GM12801 (cell line): Measurements from ENCODE around the gene ADAM22.

ENCODE experiments used
- TF ChIP-seq, protein P1 (sequence below): IDR thresholded peaks from one replicate; pipeline ENCODE4 v1.5.1; 2011; ENCODE audit warnings: control low read depth; ENCODE audit not compliant: insufficient read length; ENCODE audit errors: extremely low read depth

ADAM22 gene

GRCh38 chr7:88147341-88147740 is 213.3 kb downstream of the ADAM22 start:
- TF ChIP-seq, protein P1, sequence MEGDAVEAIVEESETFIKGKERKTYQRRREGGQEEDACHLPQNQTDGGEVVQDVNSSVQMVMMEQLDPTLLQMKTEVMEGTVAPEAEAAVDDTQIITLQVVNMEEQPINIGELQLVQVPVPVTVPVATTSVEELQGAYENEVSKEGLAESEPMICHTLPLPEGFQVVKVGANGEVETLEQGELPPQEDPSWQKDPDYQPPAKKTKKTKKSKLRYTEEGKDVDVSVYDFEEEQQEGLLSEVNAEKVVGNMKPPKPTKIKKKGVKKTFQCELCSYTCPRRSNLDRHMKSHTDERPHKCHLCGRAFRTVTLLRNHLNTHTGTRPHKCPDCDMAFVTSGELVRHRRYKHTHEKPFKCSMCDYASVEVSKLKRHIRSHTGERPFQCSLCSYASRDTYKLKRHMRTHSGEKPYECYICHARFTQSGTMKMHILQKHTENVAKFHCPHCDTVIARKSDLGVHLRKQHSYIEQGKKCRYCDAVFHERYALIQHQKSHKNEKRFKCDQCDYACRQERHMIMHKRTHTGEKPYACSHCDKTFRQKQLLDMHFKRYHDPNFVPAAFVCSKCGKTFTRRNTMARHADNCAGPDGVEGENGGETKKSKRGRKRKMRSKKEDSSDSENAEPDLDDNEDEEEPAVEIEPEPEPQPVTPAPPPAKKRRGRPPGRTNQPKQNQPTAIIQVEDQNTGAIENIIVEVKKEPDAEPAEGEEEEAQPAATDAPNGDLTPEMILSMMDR, result no peak

DNA sequence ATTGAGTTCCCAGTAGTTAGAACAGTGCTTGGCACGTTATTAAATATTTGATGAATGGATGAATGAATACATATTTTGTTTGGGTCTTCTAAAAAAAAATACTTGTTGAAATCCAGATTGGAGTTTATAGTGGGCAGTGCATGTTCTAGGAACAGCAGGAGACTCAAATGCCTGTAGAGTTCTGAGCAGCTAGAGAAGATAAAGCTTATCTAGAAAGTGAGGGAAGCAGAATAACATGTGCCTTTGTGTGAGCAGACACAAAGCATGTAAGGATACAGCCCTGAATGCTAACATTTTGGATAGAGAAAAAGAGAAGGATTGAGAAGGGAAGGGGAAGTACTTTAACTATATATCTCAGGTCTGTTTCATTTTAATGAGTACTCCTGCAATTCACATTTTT is 213.9 kb downstream of the ADAM22 start:
- TF ChIP-seq, protein P1, result no peak

GRCh38 chr7:88150033-88150432 is 216.0 kb downstream of the ADAM22 start:
- TF ChIP-seq, protein P1, result no peak

DNA sequence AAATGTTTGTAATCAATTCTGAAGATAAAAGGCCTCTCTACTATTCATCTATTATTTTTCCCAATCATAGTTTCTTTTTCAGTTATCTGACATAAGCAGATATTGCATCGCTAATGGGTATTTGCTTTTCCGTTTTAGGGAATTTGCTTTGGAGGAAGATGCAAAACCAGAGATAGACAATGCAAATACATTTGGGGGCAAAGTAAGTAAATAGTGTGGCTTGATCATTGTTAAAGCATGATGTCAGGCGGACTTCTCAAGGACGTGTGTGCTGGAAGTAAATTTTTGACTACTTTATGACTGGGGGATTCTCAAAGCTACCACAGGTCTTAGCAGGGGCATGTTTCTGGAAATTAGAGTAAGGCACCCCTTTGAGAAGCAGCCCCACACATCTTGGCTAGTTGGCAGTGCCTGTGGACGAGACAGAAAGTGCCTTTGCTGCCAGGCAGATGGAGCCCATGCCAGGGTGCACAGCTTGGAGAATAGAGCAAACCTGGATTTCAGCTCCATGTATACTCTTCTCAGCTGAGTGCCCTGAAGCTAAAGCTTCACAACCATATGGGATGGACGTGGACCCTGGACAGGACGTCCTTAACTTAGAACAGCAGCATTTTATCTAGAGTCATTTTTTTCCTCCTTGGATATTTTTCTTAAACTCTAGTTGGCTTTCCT is 217.2 kb downstream of the ADAM22 start:
- TF ChIP-seq, protein P1, result no peak

DNA sequence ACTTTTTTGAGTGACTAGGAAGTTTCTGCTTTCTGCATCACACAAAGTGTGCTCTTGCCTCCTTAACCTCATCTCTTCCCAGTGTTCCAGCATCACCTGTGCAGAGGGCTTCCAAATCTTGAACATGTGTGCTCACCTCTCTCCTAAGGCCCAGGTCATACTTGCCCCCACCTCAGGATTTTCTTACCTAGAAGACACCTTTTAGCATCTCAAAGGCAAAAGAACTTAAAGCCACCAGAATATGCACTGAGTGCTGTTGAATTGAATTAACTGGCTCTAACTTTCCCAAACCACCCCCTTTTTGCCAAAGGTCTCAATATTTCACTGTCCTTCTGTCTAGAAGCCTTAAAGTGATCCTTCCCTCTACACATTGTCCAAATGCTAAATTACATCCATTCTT is 219.3 kb downstream of the ADAM22 start:
- TF ChIP-seq, protein P1, result no peak

DNA sequence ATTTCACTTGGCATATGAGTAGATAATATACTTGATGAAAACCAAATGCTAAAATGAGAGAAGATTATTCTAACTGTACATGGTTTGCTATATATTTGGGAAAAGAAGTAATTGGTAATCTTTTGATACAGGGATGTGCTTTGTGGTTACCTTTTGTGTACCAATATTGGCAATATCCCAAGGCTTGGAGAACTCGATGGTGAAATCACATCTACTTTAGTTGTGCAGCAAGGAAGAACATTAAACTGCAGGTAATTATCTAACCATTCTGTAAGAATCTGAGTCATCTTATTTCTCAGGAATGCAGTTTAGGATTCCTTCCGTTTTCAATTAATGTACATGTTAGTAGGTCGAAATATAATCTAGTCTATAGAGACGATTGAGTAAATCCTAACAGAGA is 221.7 kb downstream of the ADAM22 start:
- TF ChIP-seq, protein P1, result no peak

- TF ChIP-seq, protein P1, result no peak
These were observed 222.3 kb downstream of the ADAM22 start for GRCh38 chr7:88156356-88156755.
